ENCODE results near the gene ANTXR2. TPM values are rescaled to one million over a fixed set of nuclear protein-coding genes. Genes with fewer than 3 reads are reported as not detected.

Gene ANTXR2
- total and polyA plus RNA-seq, 2 of the 8 experiments (the other 6 are each of a cell fraction or from before 2014, with no cell fraction given) = 1.1 to 7.5 TPM

- TF ChIP-seq CTCF (IDR thresholded peaks at IDR 0.05; ENCODE audit: control extremely low read depth in 1 of 3, insufficient read depth in 1 of 3, low read depth in 1 of 3, low read length in 3 of 3) = no peak
- no peak for TF ChIP-seq JUND (IDR thresholded peaks at IDR 0.05; ENCODE audit: low read length)
Observed at GRCh38 chr4:79915246-79915645, 157.8 kb downstream of the ANTXR2 start (continued).

All from H1 (cell line).